ENCODE data around the gene CIRBP. TPM values are rescaled to one million over a fixed set of nuclear protein-coding genes. Genes with fewer than 3 reads are reported as not detected.
A peak's percentile ranks its signal among the peaks of the same experiment; 100 is the strongest.

The CIRBP gene
- total and polyA plus RNA-seq, 9 of the 15 experiments (the other 6 are each of a cell fraction or from before 2014, with no cell fraction given): 20.5 to 327 (median 176) TPM

DNA sequence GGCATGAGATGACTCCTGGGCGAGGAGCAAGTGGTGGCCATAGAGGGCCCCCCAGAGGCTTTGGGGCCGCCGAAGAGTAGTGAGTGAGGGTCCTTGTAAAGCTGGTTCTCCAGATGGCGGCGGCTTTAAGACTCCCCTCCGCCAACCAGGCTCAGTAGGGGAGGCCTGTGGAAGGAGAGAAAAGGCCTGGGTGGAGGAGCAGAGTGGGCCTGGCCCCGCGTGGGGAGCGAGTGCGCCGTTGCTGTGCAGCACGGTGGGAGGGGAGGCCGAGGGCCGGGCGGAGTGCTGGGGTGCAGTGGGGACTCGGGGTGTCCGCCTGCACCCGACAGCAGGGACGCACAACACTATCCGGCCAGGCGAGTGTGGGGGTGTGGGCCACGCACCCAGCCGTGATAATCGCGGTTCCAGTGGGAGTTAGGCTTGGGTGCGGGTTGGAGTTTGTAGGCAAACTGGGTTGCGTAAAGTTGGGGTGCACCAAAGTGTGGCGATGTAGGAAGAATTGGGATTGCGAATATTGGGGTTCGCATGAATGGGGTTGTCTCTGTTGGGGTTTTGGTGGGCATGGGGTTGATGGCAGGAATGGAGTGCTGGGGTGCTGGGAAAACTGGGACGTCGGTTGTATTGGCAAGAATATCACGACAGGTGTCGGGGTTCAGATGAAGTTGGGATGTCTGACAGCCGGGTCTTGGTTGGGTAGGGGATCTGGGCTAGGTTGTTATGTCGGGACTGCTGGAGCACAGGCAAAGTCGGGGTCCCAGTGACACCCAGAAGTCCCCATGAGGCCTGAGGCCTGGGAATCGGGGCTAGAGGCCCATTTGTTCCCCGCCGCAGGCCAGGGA, 687 bp upstream of the CIRBP start (continued):
- TF ChIP-seq FOXK1 (CRISPR knock-in tag; IDR thresholded peaks at IDR 0.05; ENCODE audit: borderline replicate concordance) (0 out of 2 replicates have a peak, but pooled peaks have one; percentile 23), ZNF668 (CRISPR knock-in tag; IDR thresholded peaks at IDR 0.05) (no peak), JUNB (CRISPR knock-in tag; conservative IDR thresholded peaks at IDR 0.05) (no peak), SOX6 (IDR thresholded peaks at IDR 0.05) (no peak), RBFOX2 (IDR thresholded peaks at IDR 0.05; ENCODE audit: low read depth, low read length) (no peak), RBM22 (IDR thresholded peaks at IDR 0.05; ENCODE audit: low read depth, low read length, poor library complexity, severe bottlenecking) (no peak), RCOR1 (IDR thresholded peaks at IDR 0.05; ENCODE audit: borderline replicate concordance in 1 of 2, low read depth in 2 of 2, low read length in 2 of 2) (0 out of 4 replicates have a peak, but pooled peaks of 1 of the 2 experiments have one; percentile 19), ZNF592 (IDR thresholded peaks at IDR 0.05) (no peak), FOXP1 (CRISPR knock-in tag; IDR thresholded peaks at IDR 0.05) (no peak), HMG20A (CRISPR knock-in tag; conservative IDR thresholded peaks at IDR 0.05) (no peak), THAP12 (CRISPR knock-in tag; IDR thresholded peaks at IDR 0.05) (no peak), ZNF140 (CRISPR knock-in tag; IDR thresholded peaks at IDR 0.05) (no peak), PPARD (CRISPR knock-in tag; IDR thresholded peaks at IDR 0.05) (no peak), ZNF347 (CRISPR knock-in tag; IDR thresholded peaks at IDR 0.05; ENCODE audit: low read depth) (no peak), HDAC1 (IDR thresholded peaks at IDR 0.05) (peak in 1 of 2 experiments; percentile 56; a peak in 1 of 4 replicates)
- TF ChIP-seq, protein P1, sequence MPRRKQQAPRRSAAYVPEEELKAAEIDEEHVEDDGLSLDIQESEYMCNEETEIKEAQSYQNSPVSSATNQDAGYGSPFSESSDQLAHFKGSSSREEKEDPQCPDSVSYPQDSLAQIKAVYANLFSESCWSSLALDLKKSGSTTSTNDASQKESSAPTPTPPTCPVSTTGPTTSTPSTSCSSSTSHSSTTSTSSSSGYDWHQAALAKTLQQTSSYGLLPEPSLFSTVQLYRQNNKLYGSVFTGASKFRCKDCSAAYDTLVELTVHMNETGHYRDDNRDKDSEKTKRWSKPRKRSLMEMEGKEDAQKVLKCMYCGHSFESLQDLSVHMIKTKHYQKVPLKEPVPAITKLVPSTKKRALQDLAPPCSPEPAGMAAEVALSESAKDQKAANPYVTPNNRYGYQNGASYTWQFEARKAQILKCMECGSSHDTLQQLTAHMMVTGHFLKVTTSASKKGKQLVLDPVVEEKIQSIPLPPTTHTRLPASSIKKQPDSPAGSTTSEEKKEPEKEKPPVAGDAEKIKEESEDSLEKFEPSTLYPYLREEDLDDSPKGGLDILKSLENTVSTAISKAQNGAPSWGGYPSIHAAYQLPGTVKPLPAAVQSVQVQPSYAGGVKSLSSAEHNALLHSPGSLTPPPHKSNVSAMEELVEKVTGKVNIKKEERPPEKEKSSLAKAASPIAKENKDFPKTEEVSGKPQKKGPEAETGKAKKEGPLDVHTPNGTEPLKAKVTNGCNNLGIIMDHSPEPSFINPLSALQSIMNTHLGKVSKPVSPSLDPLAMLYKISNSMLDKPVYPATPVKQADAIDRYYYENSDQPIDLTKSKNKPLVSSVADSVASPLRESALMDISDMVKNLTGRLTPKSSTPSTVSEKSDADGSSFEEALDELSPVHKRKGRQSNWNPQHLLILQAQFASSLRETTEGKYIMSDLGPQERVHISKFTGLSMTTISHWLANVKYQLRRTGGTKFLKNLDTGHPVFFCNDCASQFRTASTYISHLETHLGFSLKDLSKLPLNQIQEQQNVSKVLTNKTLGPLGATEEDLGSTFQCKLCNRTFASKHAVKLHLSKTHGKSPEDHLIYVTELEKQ (CRISPR knock-in tag; IDR thresholded peaks at IDR 0.05): no peak

Data from K562 (cell line).